ENCODE measurements around the gene SLC8A3.

The SLC8A3 gene

GRCh38 chr14:70152704-70153103 lies 36.0 kb downstream of the SLC8A3 start:
- Histone ChIP-seq H3K27me3 (ENCODE audit: insufficient read depth, low read length, poor library complexity, severe bottlenecking) (no peaks in the 10 kb centered on the region), H3K9me3 (ENCODE audit: insufficient read depth, low read depth, low read length) (no peaks in the 10 kb centered on the region), H3K36me3 (ENCODE audit: insufficient read depth, low read length) (no peaks in the 10 kb centered on the region), H3K4me3 (ENCODE audit: low read length, poor library complexity, severe bottlenecking) (no peak overlapping the region), H4K20me1 (ENCODE audit: insufficient read depth, low read length, poor library complexity, severe bottlenecking) (no peaks in the 10 kb centered on the region), H3K4me1 (ENCODE audit: insufficient read depth, low read length, poor library complexity, severe bottlenecking) (peaks cover 22% of the 10 kb centered on the region), H3F3A (ENCODE audit: low read depth) (no peaks in the 10 kb centered on the region; the same call in 1 of the 2 replicates), H3K79me2 (ENCODE audit: insufficient read depth, low read length) (no peaks in the 10 kb centered on the region), H3K9ac (ENCODE audit: low read depth, low read length, poor library complexity, severe bottlenecking) (no peak overlapping the region), H3K9me2 (replicated peaks; ENCODE audit: low read depth, low read length) (no peaks in the 10 kb centered on the region), H2AFZ (ENCODE audit: low read length) (no peak overlapping the region), H3K4me2 (ENCODE audit: low read depth, low read length, poor library complexity, severe bottlenecking) (no peak overlapping the region)
- TF ChIP-seq EZH2phosphoT487 (IDR thresholded peaks at IDR 0.05; ENCODE audit: borderline replicate concordance) = no peak
- TF ChIP-seq CTCF (conservative IDR thresholded peaks at IDR 0.05; ENCODE audit: low read length) = no peak

DNA sequence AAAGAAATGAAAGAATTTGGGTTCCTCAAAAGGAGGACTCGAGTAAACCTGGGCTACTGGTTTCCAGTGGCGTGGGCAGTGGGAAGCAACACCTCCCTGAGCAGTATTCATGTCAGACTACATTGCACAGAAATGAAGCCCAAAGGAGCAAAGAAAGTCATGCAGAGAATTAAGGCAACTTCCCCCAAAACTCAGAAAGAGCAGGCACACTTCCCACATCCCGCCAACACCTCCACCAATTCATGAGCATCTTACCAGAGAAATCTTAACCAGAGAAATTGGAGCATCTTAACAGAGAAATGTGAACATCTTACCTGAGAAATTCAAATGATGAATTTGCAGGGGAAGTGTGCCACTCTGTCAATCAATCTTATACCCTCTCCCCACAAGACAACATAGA lies 36.7 kb downstream of the SLC8A3 start:
- H3K79me2 ChIP-seq (ENCODE audit: insufficient read depth, low read length) = no peaks in the 10 kb centered on the region
- TF ChIP-seq CTCF (conservative IDR thresholded peaks at IDR 0.05; ENCODE audit: low read length) = no peak
- TF ChIP-seq EZH2phosphoT487 (IDR thresholded peaks at IDR 0.05; ENCODE audit: borderline replicate concordance) = no peak
- no peaks in the 10 kb centered on the region; the same call in 1 of the 2 replicates for H3F3A ChIP-seq (ENCODE audit: low read depth)
- peaks cover 28% of the 10 kb centered on the region for H3K4me1 ChIP-seq (ENCODE audit: insufficient read depth, low read length, poor library complexity, severe bottlenecking)
- H3K4me3 ChIP-seq (ENCODE audit: low read length, poor library complexity, severe bottlenecking) = no peak overlapping the region
- no peaks in the 10 kb centered on the region for H3K9me3 ChIP-seq (ENCODE audit: insufficient read depth, low read depth, low read length)
- no peaks in the 10 kb centered on the region for H3K27me3 ChIP-seq (ENCODE audit: insufficient read depth, low read length, poor library complexity, severe bottlenecking)
- no peak overlapping the region for H3K9ac ChIP-seq (ENCODE audit: low read depth, low read length, poor library complexity, severe bottlenecking)
- H4K20me1 ChIP-seq (ENCODE audit: insufficient read depth, low read length, poor library complexity, severe bottlenecking) = no peaks in the 10 kb centered on the region
- no peak overlapping the region for H3K4me2 ChIP-seq (ENCODE audit: low read depth, low read length, poor library complexity, severe bottlenecking)
- H2AFZ ChIP-seq (ENCODE audit: low read length) = no peak overlapping the region
- no peaks in the 10 kb centered on the region for H3K9me2 ChIP-seq (replicated peaks; ENCODE audit: low read depth, low read length)
- no peaks in the 10 kb centered on the region for H3K36me3 ChIP-seq (ENCODE audit: insufficient read depth, low read length)

- Histone ChIP-seq H3K36me3 (ENCODE audit: insufficient read depth, low read length) (no peaks in the 10 kb centered on the region), H3K27me3 (ENCODE audit: insufficient read depth, low read length, poor library complexity, severe bottlenecking) (no peaks in the 10 kb centered on the region), H3F3A (ENCODE audit: low read depth) (no peaks in the 10 kb centered on the region; the same call in 1 of the 2 replicates), H3K4me1 (ENCODE audit: insufficient read depth, low read length, poor library complexity, severe bottlenecking) (peaks cover 49% of the 10 kb centered on the region), H4K20me1 (ENCODE audit: insufficient read depth, low read length, poor library complexity, severe bottlenecking) (no peaks in the 10 kb centered on the region), H3K4me3 (ENCODE audit: low read length, poor library complexity, severe bottlenecking) (no peak overlapping the region), H3K9ac (ENCODE audit: low read depth, low read length, poor library complexity, severe bottlenecking) (peak overlapping the region; percentile 15), H2AFZ (ENCODE audit: low read length) (peak overlapping the region; percentile 29; the same call in 1 of the 2 replicates), H3K9me2 (replicated peaks; ENCODE audit: low read depth, low read length) (no peaks in the 10 kb centered on the region), H3K9me3 (ENCODE audit: insufficient read depth, low read depth, low read length) (no peaks in the 10 kb centered on the region), H3K79me2 (ENCODE audit: insufficient read depth, low read length) (no peaks in the 10 kb centered on the region), H3K4me2 (ENCODE audit: low read depth, low read length, poor library complexity, severe bottlenecking) (peak overlapping the region; percentile 72)
- no peak for TF ChIP-seq CTCF (conservative IDR thresholded peaks at IDR 0.05; ENCODE audit: low read length)
- TF ChIP-seq EZH2phosphoT487 (IDR thresholded peaks at IDR 0.05; ENCODE audit: borderline replicate concordance) = no peak
Observed at GRCh38 chr14:70149596-70150165, 39.1 kb downstream of the SLC8A3 start.

Data from Loucy (cell line).